Kidney epithelial cell (primary cell): ENCODE measurements around the gene CDK17. TPM values are rescaled to one million over a fixed set of nuclear protein-coding genes. Genes with fewer than 3 reads are reported as not detected.

ENCODE experiments used
- DNase-seq: peaks from one replicate; pipeline ENCODE4 v3.0.0-alpha.2; 2010; ENCODE audit warnings: low read depth
- H3K27me3 ChIP-seq: 2 replicates; pipeline ENCODE4 v1.6.0; 2011; ENCODE audit warnings: low read length; ENCODE audit not compliant: control insufficient read depth, insufficient read depth
- H3K36me3 ChIP-seq: 2 replicates; pipeline ENCODE4 v1.5.1; 2011; ENCODE audit warnings: low read length; ENCODE audit not compliant: control insufficient read depth, insufficient read depth
- H3K4me3 ChIP-seq: 2 replicates; pipeline ENCODE4 v1.5.1; 2011; ENCODE audit warnings: low read depth, mild to moderate bottlenecking, control low read depth, low read length
- CTCF ChIP-seq: IDR thresholded peaks from 2 replicates; pipeline ENCODE4 v1.5.1; 2011; ENCODE audit warnings: mild to moderate bottlenecking, moderate library complexity, low read length, control low read depth, inconsistent platforms; ENCODE audit not compliant: insufficient read depth, poor library complexity, severe bottlenecking
- total RNA-seq: library from RNA; depleted of rRNA; stranded (reverse); fragments of >200 nt; gene quantifications from 2 replicates; pipeline ENCODE4 v1.2.3, GENCODE V29; 2015

The CDK17 gene
- total RNA-seq, 1 donor from 2014 or later = 46.4 TPM

DNA sequence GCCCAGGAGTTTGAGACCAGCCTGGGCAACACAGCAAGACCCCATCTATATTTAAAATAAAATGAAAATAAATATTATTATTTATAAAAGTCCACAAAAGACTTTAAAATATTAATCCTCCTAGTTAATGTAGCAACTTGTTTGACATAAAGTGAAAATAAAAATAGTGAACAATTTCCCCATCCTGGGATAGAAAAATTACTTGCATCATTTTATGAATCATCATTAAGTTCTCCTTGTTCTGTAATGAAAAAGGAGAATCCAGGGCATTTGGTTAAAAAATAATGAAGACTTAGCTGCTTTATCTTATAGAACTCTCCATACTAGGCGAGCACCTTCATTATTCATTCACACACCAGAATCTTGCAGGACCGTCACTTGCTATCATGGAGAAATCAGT lies 140.0 kb downstream of the CDK17 start:
- Histone ChIP-seq H3K4me3 (no peak overlapping the region), H3K36me3 (peaks cover 2% of the 10 kb centered on the region), H3K27me3 (no peaks in the 10 kb centered on the region)
- no peak for DNase-seq
- no peak for TF ChIP-seq CTCF

DNA sequence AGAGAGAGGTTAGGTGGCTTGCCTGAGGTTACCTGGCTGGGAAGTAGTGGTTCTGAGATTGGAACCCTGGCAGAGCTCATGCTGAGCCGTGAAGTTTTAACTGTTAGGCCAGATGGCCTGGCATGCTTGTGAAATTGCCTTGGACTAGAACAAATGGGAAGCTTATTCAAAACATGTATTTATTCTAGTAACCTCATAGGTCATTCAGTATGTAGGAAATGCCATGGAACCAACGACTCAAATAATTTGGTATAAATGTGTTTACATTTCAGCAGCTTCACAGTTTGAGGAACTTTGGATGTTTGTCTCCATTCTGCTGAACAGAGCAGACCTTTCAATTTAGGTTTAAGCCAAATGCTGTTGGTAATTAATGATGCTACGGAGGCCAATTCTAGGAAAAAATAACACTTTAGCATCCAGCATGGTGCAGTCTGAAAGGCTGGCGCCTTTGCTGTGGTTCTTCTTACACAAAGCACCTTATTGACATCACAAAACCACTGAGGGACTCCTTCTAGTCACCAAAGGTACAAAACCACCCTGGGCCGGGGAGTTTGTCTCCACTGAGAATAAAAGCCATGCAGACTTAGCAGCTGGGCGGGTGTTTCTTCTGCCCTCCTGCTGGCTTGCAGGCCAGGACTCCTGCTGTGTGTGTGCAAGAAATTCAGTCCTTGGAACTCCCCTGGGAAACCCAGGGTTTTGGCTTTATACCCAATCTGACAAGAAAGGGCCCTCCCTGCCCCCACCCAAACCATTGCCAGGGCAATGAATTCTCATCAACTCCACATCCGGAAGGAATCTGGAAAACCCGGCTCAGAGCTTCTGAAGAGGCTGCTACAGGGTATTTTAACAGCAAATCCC lies 141.9 kb downstream of the CDK17 start:
- DNase-seq = no peak
- Histone ChIP-seq H3K36me3 (peaks cover 2% of the 10 kb centered on the region), H3K27me3 (no peaks in the 10 kb centered on the region), H3K4me3 (no peak overlapping the region)
- TF ChIP-seq CTCF = no peak

GRCh38 chr12:96257550-96258103 lies 142.6 kb downstream of the CDK17 start:
- no peak for DNase-seq
- peaks cover 2% of the 10 kb centered on the region for H3K36me3 ChIP-seq
- no peak overlapping the region for H3K4me3 ChIP-seq
- no peak for TF ChIP-seq CTCF
- no peaks in the 10 kb centered on the region for H3K27me3 ChIP-seq

DNA sequence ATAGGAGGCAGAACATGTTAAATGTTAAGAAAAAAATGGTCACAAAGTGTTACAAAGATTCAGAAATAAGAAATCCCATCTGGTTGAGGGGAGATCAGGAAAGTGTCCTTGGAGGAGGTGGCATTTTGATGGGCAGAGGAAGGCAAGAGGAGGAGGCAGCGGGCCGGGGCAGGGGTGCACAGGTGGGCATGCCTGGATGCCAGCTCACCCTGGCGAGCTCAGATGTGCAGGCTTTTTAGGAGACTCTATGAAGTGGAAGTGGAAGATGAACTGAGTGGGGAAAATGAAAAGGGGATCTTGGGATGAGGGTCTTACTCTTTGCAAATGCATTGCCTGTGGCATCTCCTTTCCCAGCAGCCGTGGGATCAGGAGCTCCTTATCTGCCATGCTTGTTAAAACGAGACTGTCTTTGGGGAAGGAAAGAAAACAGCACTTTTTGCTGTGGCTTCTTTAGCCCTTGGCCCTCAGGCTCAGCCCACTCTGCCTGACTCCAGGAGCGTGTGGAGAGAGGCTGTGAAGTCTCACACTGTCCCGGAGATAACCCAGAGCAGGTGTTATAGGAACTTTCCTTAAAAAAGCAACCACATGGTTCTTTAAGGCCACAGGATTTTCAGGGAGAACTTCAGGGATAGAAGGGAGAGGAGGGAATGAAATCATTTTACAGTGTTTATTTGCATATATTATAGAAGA lies 143.4 kb downstream of the CDK17 start:
- H3K4me3 ChIP-seq = no peak overlapping the region
- no peak for TF ChIP-seq CTCF
- no peaks in the 10 kb centered on the region for H3K27me3 ChIP-seq
- DNase-seq = no peak
- peaks cover 2% of the 10 kb centered on the region for H3K36me3 ChIP-seq

DNA sequence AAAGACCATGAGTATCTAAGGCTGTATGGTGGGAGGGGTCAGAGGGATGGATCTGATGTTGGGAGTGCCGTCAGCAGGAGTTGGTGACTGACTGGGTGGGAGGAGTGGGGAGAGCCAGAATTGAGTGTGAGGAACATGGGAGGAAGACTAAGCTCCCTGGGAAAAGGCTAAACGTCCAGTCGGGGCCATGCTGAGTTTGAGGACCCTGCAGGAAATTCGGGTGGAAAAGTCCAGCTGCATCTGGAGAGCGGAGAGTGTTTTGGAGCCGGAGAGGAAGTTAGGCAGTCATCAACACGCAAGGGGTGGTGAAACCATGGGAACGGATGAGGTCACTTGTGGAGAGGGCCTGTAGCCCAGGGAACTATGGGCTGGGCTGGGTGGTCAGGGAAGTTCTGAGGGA lies 145.2 kb downstream of the CDK17 start:
- TF ChIP-seq CTCF = no peak
- DNase-seq = no peak
- Histone ChIP-seq H3K4me3 (no peak overlapping the region), H3K36me3 (no peaks in the 10 kb centered on the region), H3K27me3 (no peaks in the 10 kb centered on the region)
